NT2/D1 (cell line): ENCODE data around the gene VSX1.

Experiments
- DNase-seq: peaks from one replicate; pipeline ENCODE4 v3.0.0-alpha.2; 2011; ENCODE audit warnings: low read depth, low spot score
- H3K27me3 ChIP-seq: 2 replicates; pipeline ENCODE4 v1.6.0; 2011; ENCODE audit warnings: mild to moderate bottlenecking; ENCODE audit not compliant: insufficient read length, insufficient read depth
- H3K36me3 ChIP-seq: 2 replicates; pipeline ENCODE4 v1.6.1; 2011; ENCODE audit warnings: mild to moderate bottlenecking, low read length, mixed read lengths; ENCODE audit not compliant: insufficient read depth, insufficient read length
- H3K4me1 ChIP-seq: 2 replicates; pipeline ENCODE4 v1.5.1; 2011; ENCODE audit not compliant: insufficient read depth, insufficient read length
- H3K4me3 ChIP-seq: 2 replicates; pipeline ENCODE4 v1.5.1; 2011; ENCODE audit warnings: low read depth; ENCODE audit not compliant: insufficient read length
- H3K9ac ChIP-seq: 2 replicates; pipeline ENCODE4 v1.6.0; 2011; ENCODE audit warnings: low read depth; ENCODE audit not compliant: insufficient read length
- H3K9me3 ChIP-seq: 2 replicates; pipeline ENCODE4 v1.5.1; 2011; ENCODE audit warnings: mild to moderate bottlenecking, low read length; ENCODE audit not compliant: insufficient read depth
- SUZ12 ChIP-seq: IDR thresholded peaks from 2 replicates; pipeline ENCODE4 v1.6.1; 2011; ENCODE audit not compliant: insufficient read length, insufficient read depth; ENCODE audit errors: extremely low read depth
- YY1 ChIP-seq: IDR thresholded peaks from 2 replicates; pipeline ENCODE4 v1.6.1; 2011; ENCODE audit not compliant: insufficient read length, insufficient read depth
- ZNF274 ChIP-seq: IDR thresholded peaks from 2 replicates; pipeline ENCODE4 v1.6.1; 2011; ENCODE audit warnings: mild to moderate bottlenecking, low read depth, low read length

The VSX1 gene

GRCh38 chr20:25052255-25053194, 29.4 kb downstream of the VSX1 start:
- H3K27me3 ChIP-seq, result peaks cover 33% of the 10 kb centered on the region

GRCh38 chr20:25051386-25052155, 30.4 kb downstream of the VSX1 start:
- DNase-seq, result no peak
- H3K27me3 ChIP-seq, result peaks cover 23% of the 10 kb centered on the region

More at GRCh38 chr20:25052255-25053194, 29.4 kb downstream of the VSX1 start:
- Histone ChIP-seq H3K4me3 (no peak overlapping the region), H3K9ac (no peak overlapping the region), H3K36me3 (no peaks in the 10 kb centered on the region), H3K9me3 (no peaks in the 10 kb centered on the region), H3K4me1 (peaks cover 6% of the 10 kb centered on the region)
- no peak for DNase-seq
- TF ChIP-seq ZNF274 (no peak), YY1 (no peak), SUZ12 (no peak)

DNA sequence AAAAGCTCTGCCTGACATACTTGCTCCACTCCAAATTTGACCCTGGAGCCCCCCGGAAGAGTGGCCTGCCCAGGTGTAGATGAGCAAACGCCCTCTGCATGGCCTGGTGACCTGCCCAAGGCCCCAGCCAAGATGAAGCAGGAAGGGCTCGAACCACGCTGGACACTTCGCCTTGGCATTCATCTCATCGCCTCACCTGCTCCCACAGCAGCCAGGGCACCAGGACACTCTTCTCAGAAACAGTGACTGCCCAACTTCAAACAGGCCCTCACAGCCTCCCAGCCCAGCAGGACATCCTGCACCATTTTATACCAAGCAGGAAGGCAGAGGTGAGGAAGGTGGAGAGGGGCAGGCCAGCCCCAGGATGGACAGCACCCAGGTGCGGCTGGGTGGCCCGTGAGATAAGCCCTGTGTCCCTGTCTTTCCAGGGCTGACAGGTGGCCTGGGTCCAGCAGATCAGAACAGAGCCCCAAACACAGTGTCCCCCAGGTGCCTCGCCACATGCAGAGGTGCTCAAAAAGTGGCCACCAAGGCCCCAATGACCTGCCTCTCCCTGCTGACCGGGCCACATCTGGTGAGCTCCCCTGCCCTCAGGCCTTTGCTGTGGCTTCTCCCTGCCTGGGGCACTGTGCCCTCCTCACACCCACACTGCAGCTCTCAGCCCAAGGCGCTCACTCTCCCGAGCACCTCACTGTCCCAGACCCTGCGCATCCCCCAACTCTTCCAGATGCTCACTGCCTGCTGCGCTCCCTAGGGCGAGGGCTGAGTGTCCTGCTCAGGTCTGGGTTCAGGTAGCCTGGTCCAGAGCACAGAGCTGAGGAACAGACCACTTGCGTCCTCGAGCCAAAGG, 31.2 kb downstream of the VSX1 start:
- H3K9me3 ChIP-seq, result no peaks in the 10 kb centered on the region
- no peak overlapping the region for H3K4me3 ChIP-seq
- no peaks in the 10 kb centered on the region for H3K36me3 ChIP-seq
- no peak for DNase-seq
- H3K9ac ChIP-seq, result no peak overlapping the region
- peaks cover 15% of the 10 kb centered on the region for H3K27me3 ChIP-seq
- H3K4me1 ChIP-seq, result peaks cover 2% of the 10 kb centered on the region
- no peak for TF ChIP-seq YY1
- TF ChIP-seq ZNF274, result no peak
- TF ChIP-seq SUZ12, result no peak

More at GRCh38 chr20:25051386-25052155, 30.4 kb downstream of the VSX1 start:
- Histone ChIP-seq H3K9ac (no peak overlapping the region), H3K4me1 (peaks cover 2% of the 10 kb centered on the region), H3K36me3 (no peaks in the 10 kb centered on the region), H3K4me3 (no peak overlapping the region), H3K9me3 (no peaks in the 10 kb centered on the region)
- TF ChIP-seq SUZ12, result no peak

DNA sequence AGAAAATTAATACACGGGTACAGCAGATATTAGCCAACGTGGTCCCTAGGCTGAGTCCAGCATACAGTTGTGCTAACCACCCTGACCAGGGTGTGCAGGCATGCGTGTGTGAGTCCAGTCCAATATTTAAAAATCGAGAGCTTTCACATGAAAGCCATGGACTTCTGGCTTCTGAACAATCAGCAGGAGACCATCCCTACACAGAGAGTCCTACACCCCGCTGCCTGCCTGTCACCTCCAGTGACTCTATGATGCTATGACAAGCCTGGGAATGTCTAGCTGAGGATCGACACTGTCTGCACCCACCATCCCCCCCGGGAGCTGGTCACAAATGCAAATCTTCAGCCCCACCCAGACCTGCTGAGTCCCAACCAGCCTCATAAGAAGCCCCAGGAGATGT, 31.9 kb downstream of the VSX1 start:
- TF ChIP-seq SUZ12, result no peak
- TF ChIP-seq YY1, result no peak
- no peak for TF ChIP-seq ZNF274

DNA sequence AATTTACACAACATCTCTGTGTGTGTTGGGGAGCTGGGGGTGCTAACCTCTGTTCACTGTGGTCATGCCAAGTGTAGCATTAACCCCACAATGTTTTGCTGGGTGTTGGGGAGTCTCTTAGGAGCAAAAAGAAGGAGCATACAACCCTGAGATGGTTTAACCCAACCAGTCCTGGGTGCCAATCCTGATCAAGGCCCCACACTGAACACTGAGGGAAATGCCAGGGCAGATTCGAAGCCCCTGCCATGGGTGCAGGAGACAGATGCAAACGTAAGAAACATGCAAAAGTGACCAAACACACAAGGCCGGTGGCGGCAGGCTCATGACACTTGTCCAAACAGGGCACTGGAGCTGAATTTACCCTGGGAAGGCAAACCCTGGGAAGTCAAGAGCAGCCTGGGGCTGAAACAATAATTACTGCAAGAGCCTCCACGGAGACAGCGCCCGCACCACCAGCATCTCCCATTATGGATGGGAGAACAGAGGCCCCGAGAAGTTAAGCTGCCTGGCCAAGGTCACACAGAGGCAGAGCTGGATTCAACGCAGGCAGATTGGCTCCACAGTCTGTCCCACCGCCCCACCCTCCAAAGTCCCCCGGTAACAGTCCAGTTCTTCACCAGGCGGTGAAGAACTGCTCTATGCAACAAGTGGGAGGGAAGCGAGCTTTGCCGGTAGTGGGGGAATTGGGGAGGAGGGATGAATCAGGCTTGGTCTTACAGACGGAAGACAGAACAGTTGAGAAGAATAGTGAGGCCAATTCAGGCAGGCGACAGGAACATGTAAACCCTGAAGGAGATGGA, 32.5 kb downstream of the VSX1 start:
- no peak for DNase-seq
- no peak overlapping the region for H3K4me3 ChIP-seq
- H3K9me3 ChIP-seq, result no peaks in the 10 kb centered on the region
- H3K9ac ChIP-seq, result no peak overlapping the region
- H3K4me1 ChIP-seq, result peaks cover 2% of the 10 kb centered on the region
- H3K27me3 ChIP-seq, result peaks cover 2% of the 10 kb centered on the region
- H3K36me3 ChIP-seq, result no peaks in the 10 kb centered on the region
- no peak for TF ChIP-seq ZNF274
- no peak for TF ChIP-seq YY1
- TF ChIP-seq SUZ12, result no peak

More for the DNA sequence above, 31.9 kb downstream of the VSX1 start:
- Histone ChIP-seq H3K27me3 (peaks cover 8% of the 10 kb centered on the region), H3K4me1 (peaks cover 2% of the 10 kb centered on the region), H3K9ac (no peak overlapping the region), H3K36me3 (no peaks in the 10 kb centered on the region), H3K4me3 (no peak overlapping the region), H3K9me3 (no peaks in the 10 kb centered on the region)
- DNase-seq, result no peak

DNA sequence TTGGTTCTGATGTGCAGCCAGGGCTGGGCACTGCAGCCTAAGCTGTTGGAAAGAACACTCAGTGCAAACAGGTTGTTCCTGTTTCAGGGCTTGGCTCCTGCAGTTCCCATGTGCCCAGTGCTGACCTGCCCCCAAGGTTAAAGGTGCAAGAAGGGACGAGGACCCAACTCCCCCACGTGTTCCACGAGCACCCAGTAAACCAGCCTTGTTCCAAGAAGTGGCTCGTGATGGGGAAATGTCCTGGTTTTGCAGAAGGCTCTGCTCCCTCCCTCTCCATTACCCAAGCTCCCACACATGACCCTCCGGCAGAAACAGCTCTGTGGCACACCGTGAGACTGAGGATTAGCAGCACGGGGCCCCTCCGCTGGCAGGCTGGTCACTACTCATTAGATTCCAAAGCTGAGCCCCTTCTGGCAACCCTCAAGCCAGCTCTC, 33.4 kb downstream of the VSX1 start:
- no peak overlapping the region for H3K9ac ChIP-seq
- H3K4me3 ChIP-seq, result no peak overlapping the region
- TF ChIP-seq ZNF274 (no peak), SUZ12 (no peak), YY1 (no peak)
- no peak for DNase-seq
- no peaks in the 10 kb centered on the region for H3K9me3 ChIP-seq
- peaks cover 2% of the 10 kb centered on the region for H3K4me1 ChIP-seq
- no peaks in the 10 kb centered on the region for H3K36me3 ChIP-seq
- H3K27me3 ChIP-seq, result no peaks in the 10 kb centered on the region
